BJ (cell line): ENCODE data around the gene SAG. TPM values are rescaled to one million over a fixed set of nuclear protein-coding genes. Genes with fewer than 3 reads are reported as not detected.

Source experiments
- CTCF ChIA-PET: fragments of 350-600 bp; formaldehyde crosslinking; extraction: SDS; loops from one replicate; lab custom pipeline; 2021; ENCODE audit warnings: antibody characterized with exemption, inconsistent platforms; lab: Yijun Ruan, JAX
- POLR2A ChIA-PET: fragments of 300-600 bp; sonication (Branson Sonifier 250); formaldehyde crosslinking; extraction: SDS; loops from one replicate; lab custom pipeline; 2021; ENCODE audit warnings: antibody characterized with exemption; lab: Charles Lee
- DNase-seq: peaks from one replicate; pipeline ENCODE4 v3.0.0-alpha.2; 2011; ENCODE audit warnings: low read depth
- H3K27me3 ChIP-seq: 2 replicates; pipeline ENCODE4 v1.6.0; 2011; ENCODE audit warnings: low read length; ENCODE audit not compliant: control insufficient read depth, insufficient read depth
- H3K36me3 ChIP-seq: 2 replicates; pipeline ENCODE4 v1.5.1; 2011; ENCODE audit warnings: low read length; ENCODE audit not compliant: control insufficient read depth, insufficient read depth
- H3K4me3 ChIP-seq: 2 replicates; pipeline ENCODE4 v1.5.1; 2011; ENCODE audit warnings: low read depth, mild to moderate bottlenecking, control low read depth, low read length
- polyA plus RNA-seq: library from polyadenylated mRNA; depleted of rRNA; stranded (reverse); fragments of >200 nt; gene quantifications from 2 replicates; pipeline ENCODE4 v1.2.3, GENCODE V29; 2011
- TF ChIP-seq, protein P1 (sequence below): IDR thresholded peaks from 2 replicates; pipeline ENCODE4 v1.5.1; 2011; ENCODE audit warnings: low read depth, mild to moderate bottlenecking, control low read depth, inconsistent platforms, low read length, moderate library complexity; ENCODE audit not compliant: insufficient read depth

The SAG gene
- polyA plus RNA-seq, 1 experiment: not detected

DNA sequence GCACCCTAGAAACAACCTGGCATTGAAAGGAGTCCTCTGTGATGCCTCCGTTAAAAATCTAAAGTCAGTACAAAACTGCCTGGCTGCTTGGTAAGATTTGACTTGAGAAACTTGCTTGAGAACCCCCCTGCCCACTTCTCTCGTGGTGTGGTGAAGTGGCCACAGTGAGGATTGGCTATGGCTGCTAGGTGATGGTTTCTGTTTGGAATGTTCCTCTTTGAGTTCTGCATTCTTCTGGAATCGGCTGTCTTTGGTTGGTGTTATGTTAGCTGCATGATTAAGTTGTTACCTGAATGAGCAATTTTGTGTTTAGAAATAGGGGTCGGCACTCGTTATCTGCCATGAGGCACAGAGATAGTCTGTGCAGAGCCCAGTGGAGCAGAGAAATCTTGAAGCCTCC is 21.7 kb upstream of the SAG start:
- no peak for DNase-seq
- H3K27me3 ChIP-seq: no peaks in the 10 kb centered on the region
- TF ChIP-seq, protein P1, sequence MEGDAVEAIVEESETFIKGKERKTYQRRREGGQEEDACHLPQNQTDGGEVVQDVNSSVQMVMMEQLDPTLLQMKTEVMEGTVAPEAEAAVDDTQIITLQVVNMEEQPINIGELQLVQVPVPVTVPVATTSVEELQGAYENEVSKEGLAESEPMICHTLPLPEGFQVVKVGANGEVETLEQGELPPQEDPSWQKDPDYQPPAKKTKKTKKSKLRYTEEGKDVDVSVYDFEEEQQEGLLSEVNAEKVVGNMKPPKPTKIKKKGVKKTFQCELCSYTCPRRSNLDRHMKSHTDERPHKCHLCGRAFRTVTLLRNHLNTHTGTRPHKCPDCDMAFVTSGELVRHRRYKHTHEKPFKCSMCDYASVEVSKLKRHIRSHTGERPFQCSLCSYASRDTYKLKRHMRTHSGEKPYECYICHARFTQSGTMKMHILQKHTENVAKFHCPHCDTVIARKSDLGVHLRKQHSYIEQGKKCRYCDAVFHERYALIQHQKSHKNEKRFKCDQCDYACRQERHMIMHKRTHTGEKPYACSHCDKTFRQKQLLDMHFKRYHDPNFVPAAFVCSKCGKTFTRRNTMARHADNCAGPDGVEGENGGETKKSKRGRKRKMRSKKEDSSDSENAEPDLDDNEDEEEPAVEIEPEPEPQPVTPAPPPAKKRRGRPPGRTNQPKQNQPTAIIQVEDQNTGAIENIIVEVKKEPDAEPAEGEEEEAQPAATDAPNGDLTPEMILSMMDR: no peak
- H3K36me3 ChIP-seq: peaks cover 22% of the 10 kb centered on the region
- ChIA-PET CTCF (interaction anchor here (1.8 kb wide), 1 partner anchor 157 kb away, joined by 3 read pairs; no protein-coding TSS in a partner anchor), POLR2A (no interaction called here)
- H3K4me3 ChIP-seq: no peak overlapping the region

DNA sequence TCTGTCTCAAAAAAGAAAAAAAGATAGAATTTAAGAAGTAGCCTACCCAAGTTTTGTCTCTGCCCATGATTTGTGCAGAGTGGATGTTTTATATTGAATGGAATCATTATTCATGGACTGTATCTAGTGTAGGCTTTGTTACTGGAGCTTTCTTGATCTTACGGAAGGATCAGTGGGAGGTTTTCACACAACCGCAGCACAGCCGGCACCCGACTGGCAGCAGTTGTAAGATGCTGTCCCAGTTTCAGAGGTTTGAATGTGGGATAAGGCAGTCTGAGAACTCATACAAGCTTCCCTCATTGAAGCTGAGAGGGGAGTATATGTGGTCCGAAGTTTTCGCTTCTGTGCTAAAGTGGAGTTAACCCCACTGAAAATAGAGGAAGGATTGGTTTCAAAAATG is 19.7 kb upstream of the SAG start:
- ChIA-PET POLR2A (no interaction called here), CTCF (interaction anchor here (0.6 to 1.0 kb wide), 2 partner anchors 243 to 1790 kb away, joined by 4 read pairs; no protein-coding TSS in a partner anchor)
- no peak for DNase-seq
- Histone ChIP-seq H3K36me3 (peaks cover 31% of the 10 kb centered on the region), H3K4me3 (no peak overlapping the region), H3K27me3 (no peaks in the 10 kb centered on the region)
- TF ChIP-seq, protein P1: no peak

DNA sequence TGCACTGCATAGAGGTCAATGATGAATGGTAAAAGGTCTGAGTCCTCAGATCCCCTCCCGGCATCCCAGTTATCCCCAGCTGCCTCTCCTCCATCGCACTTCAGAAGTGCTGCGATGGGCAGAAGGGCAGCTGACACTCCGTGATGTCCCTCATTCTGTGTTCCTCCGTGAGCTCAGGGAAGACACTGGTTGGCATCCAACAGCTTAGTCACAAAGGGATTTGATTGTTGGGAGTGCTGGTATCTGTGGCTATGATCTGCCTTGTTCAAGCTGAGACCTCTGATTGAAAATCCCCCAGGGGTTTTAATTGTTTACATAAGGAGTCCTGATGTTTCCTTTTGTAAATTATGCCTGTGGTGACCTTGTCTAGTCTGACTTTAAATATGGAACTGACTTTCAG is 19.0 kb upstream of the SAG start:
- Histone ChIP-seq H3K27me3 (no peaks in the 10 kb centered on the region), H3K4me3 (no peak overlapping the region), H3K36me3 (peaks cover 33% of the 10 kb centered on the region)
- DNase-seq: no peak
- TF ChIP-seq, protein P1: no peak
- ChIA-PET POLR2A (no interaction called here), CTCF (no interaction called here)

DNA sequence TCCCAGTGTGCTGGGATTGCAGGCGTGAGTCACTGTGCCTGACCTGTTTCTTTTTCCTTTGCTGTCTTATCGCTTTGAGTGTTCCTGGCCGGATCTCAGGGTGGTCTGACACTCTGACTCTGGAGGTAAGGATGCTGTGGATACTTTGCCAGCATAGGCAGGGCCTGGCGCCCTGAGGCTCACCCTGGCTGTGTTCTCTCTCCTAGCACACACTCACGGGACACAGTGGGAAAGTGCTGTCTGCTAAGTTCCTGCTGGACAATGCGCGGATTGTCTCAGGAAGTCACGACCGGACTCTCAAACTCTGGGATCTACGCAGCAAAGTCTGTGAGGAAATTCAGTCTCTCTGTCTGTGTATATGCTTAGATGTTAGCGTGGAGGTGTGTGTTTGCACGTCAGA is 18.0 kb upstream of the SAG start:
- DNase-seq: no peak
- Histone ChIP-seq H3K27me3 (no peaks in the 10 kb centered on the region), H3K4me3 (no peak overlapping the region), H3K36me3 (peaks cover 36% of the 10 kb centered on the region)
- CTCF ChIA-PET: no interaction called here
- TF ChIP-seq, protein P1: no peak
- POLR2A ChIA-PET: no interaction called here

DNA sequence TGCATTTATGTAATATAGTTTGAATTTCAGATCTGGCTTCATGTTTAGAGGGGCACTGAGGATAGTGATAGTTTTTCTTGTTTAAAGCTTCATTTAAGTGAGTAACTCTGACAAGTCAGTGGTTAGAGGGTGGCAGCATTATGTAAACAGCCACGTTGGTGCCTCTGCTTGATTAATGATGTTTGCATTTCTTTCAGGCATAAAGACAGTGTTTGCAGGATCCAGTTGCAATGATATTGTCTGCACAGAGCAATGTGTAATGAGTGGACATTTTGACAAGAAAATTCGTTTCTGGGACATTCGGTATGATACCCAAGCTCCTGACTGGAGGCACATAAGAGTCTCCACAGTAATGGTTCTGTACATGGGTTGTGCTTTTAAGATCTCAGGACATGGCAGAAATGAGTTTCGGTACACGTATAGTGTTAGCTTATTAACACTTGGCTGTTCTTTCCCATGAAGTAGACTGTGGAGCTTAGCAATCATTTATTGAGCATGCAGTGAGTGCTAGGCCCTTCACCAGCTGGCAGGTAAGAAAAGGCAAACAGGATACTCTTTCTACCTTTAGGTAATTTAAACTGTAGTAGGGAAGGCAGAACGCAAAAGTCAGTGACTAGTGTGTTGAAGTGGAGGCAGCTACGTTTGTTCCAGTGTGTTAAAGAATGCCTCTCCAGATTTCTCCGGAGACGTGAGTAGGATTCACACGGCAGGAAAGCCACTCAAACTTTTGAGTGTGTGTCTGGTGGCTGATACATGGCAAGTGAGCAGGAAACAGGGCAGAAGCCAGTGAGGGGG is 17.4 kb upstream of the SAG start:
- POLR2A ChIA-PET: no interaction called here
- TF ChIP-seq, protein P1: no peak
- H3K27me3 ChIP-seq: no peaks in the 10 kb centered on the region
- DNase-seq: no peak
- no peak overlapping the region for H3K4me3 ChIP-seq
- H3K36me3 ChIP-seq: peaks cover 36% of the 10 kb centered on the region
- CTCF ChIA-PET: interaction anchor here (0.6 kb wide), 1 partner anchor 836 kb away, joined by 3 read pairs; no protein-coding TSS in a partner anchor
